Measurements from ENCODE around the gene ACOX3.

ACOX3 gene

DNA sequence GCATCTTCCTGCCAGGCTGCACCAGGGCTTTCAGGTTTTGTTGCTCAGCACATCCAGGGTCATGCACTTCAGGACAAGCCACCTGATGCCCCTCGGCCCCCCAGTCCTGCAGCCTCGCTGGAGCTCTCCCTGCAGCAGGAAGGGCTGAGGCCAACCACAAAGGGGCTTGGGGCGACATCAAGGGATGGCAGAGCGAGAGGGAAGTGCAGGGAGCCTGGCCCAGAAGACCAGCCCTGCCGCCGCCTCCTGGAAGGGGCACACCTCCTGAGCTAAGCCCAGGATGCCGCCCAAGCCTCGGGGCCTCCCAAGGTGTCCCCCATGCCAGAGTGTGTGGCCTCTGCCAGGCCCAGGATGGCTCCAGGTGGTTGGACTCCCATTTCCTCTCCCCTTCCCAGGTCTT, 37.2 kb upstream of the ACOX3 start:
- TF ChIP-seq, protein P1, sequence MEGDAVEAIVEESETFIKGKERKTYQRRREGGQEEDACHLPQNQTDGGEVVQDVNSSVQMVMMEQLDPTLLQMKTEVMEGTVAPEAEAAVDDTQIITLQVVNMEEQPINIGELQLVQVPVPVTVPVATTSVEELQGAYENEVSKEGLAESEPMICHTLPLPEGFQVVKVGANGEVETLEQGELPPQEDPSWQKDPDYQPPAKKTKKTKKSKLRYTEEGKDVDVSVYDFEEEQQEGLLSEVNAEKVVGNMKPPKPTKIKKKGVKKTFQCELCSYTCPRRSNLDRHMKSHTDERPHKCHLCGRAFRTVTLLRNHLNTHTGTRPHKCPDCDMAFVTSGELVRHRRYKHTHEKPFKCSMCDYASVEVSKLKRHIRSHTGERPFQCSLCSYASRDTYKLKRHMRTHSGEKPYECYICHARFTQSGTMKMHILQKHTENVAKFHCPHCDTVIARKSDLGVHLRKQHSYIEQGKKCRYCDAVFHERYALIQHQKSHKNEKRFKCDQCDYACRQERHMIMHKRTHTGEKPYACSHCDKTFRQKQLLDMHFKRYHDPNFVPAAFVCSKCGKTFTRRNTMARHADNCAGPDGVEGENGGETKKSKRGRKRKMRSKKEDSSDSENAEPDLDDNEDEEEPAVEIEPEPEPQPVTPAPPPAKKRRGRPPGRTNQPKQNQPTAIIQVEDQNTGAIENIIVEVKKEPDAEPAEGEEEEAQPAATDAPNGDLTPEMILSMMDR (IDR thresholded peaks at IDR 0.05; ENCODE audit: borderline replicate concordance, control extremely low read depth, extremely low read depth, insufficient read depth, missing control alignments) = no peak
- no peak for DNase-seq (ENCODE audit: low spot score)
- in situ Hi-C loops (cut with MboI; ENCODE audit: low sequenced_read_pairs, unreplicated experiment) = no loop called here

DNA sequence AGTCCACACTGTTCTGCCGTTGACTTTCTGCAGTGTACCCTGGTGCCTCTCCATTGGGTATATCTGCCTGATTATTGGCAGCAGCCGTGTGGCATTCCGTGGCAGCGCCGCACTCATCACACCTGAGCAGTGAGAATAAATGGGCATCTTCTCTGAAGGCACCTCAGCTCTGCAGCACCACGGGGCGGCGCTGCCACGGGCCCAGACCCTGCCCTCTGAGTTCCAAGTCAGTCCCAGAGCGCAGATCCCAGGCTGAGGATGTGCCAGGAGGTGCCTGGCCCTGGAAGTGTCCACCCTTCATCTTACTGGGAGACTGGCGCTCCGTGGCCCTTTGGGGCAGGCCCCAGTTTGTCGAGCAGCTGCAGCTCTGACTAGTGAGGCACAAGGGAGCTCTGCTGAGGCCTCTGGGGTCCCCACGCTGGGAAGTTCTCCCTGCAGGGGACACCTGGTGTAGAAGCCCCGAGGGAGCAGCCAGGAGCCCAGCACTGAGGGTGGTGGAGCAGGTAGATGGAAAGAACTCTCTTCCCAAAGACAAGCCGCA, 36.6 kb upstream of the ACOX3 start:
- TF ChIP-seq, protein P1 (IDR thresholded peaks at IDR 0.05; ENCODE audit: borderline replicate concordance, control extremely low read depth, extremely low read depth, insufficient read depth, missing control alignments) = no peak
- in situ Hi-C loops (cut with MboI; ENCODE audit: low sequenced_read_pairs, unreplicated experiment) = no loop called here
- DNase-seq (ENCODE audit: low spot score) = no peak

- no peak for DNase-seq (ENCODE audit: low spot score)
- in situ Hi-C loops (cut with MboI; ENCODE audit: low sequenced_read_pairs, unreplicated experiment) = no loop called here
- TF ChIP-seq, protein P1 (IDR thresholded peaks at IDR 0.05; ENCODE audit: borderline replicate concordance, control extremely low read depth, extremely low read depth, insufficient read depth, missing control alignments) = no peak
Measured at GRCh38 chr4:8475751-8476575, 35.4 kb upstream of the ACOX3 start.

GRCh38 chr4:8474856-8475255, 34.3 kb upstream of the ACOX3 start:
- TF ChIP-seq, protein P1 (IDR thresholded peaks at IDR 0.05; ENCODE audit: borderline replicate concordance, control extremely low read depth, extremely low read depth, insufficient read depth, missing control alignments) = no peak
- DNase-seq (ENCODE audit: low spot score) = no peak
- in situ Hi-C loops (cut with MboI; ENCODE audit: low sequenced_read_pairs, unreplicated experiment) = no loop called here

GRCh38 chr4:8473920-8474590, 33.5 kb upstream of the ACOX3 start:
- no peak for DNase-seq (ENCODE audit: low spot score)
- in situ Hi-C loops (cut with MboI; ENCODE audit: low sequenced_read_pairs, unreplicated experiment) = no loop called here
- TF ChIP-seq, protein P1 (IDR thresholded peaks at IDR 0.05; ENCODE audit: borderline replicate concordance, control extremely low read depth, extremely low read depth, insufficient read depth, missing control alignments) = no peak

GRCh38 chr4:8473198-8473919, 32.8 kb upstream of the ACOX3 start:
- in situ Hi-C loops (cut with MboI; ENCODE audit: low sequenced_read_pairs, unreplicated experiment) = no loop called here
- TF ChIP-seq, protein P1 (IDR thresholded peaks at IDR 0.05; ENCODE audit: borderline replicate concordance, control extremely low read depth, extremely low read depth, insufficient read depth, missing control alignments) = no peak
- no peak for DNase-seq (ENCODE audit: low spot score)
